Nucleus accumbens (tissue), 56 donors: ENCODE data around the gene LMNB1.
"Not testable (repeated sequence)": the region's sequence is repeated elsewhere in the genome, so short reads cannot be mapped to it uniquely, and the experiment has no call there.

Source experiments
- DNase-seq, 56 donors: peaks; one replicate each; lab custom pipeline; 2025; lab: John Stamatoyannopoulos, UW

Gene LMNB1, protein sequence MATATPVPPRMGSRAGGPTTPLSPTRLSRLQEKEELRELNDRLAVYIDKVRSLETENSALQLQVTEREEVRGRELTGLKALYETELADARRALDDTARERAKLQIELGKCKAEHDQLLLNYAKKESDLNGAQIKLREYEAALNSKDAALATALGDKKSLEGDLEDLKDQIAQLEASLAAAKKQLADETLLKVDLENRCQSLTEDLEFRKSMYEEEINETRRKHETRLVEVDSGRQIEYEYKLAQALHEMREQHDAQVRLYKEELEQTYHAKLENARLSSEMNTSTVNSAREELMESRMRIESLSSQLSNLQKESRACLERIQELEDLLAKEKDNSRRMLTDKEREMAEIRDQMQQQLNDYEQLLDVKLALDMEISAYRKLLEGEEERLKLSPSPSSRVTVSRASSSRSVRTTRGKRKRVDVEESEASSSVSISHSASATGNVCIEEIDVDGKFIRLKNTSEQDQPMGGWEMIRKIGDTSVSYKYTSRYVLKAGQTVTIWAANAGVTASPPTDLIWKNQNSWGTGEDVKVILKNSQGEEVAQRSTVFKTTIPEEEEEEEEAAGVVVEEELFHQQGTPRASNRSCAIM

DNA sequence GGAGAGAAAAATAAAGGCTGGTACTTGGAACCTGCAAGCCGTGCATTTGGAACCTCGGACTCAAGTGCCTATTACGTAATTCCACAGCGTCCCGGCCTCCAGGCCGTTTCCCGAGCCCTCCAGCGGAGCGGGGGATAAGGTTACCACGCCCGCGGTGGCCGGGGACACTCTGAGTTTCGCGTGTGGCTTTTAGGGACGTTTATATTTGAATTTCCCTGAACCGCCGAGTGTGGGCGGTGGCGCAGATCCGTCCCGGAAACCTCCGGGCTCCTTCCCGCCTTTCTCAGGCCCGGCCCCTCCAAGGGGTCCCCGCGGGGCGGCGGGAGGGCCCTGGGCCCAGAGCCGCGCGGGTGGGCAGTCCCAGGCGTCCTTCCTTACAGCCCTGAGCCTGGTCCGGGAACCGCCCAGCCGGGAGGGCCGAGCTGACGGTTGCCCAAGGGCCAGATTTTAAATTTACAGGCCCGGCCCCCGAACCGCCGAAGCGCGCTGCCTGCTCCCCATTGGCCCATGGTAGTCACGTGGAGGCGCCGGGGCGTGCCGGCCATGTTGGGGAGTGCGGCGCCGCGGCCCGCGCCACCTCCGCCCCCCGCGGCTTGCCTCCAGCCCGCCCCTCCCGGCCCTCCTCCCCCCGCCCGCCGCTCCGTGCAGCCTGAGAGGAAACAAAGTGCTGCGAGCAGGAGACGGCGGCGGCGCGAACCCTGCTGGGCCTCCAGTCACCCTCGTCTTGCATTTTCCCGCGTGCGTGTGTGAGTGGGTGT, at the start of gene LMNB1:
Gene LMNB1 (plus strand): TSS at position 638 of the 758 bp plus-strand sequence. CDS start 373 bp downstream, outside the sequence.
- peak; percentile 14 to 94 (median 87) for DNase-seq

DNA sequence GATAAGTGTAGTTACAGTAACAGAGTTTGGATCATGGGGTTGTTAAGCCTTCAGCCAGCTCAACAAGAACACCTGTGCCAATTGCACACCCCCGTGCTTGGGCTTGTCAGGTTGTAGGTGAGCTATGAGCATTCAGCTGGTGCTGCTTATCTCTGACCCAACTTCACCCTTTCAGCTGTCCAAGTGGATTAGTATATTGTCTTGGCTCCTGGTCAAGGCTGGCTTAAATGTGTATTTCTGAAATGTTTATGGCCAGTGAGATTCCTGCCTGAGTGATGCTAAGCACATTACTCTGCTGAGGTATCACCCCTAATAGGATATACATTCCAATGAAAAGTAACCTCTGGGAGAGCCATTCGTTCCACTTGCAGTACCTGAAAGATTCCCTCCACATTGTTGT, 44.2 kb upstream of the LMNB1 start:
- DNase-seq: no peak

DNA sequence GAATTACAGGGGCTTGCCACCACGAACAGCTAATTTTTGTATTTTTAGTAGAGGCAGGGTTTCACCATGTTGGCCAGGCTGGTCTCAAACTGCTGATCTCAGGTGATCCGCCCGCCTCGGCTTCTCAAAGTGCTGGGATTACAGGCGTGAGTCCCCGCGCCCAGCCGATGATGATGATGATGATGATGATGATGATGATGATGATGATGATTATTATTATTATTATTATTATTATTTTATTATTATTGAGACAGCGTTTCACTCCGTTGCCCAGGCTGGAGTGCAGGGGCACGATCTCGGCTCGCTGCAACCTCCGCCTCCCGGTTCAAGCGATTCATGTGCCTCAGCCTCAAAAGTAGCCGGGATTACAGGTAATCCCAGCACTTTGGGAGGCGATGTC, 42.4 kb upstream of the LMNB1 start:
- not testable (repeated sequence) for DNase-seq

DNA sequence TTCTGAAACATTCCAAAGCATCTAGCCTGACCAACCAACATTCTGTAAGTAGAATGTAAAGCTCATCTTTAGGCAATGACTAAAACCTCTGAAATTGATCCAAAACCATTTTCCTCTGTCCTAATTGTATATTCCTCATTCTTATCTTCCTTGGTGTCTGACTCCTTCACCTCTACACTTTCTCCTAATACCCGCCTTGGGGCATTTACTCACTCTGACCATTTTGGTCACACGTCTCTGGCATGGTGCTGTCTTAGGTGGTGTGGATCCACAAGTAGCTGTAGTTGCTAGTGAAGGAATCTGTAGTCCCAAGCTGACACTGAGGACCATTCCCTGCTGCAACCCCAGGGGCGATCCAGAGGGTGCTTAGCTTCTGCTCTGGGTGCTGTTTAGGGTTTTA, 40.8 kb upstream of the LMNB1 start:
- DNase-seq: no peak

DNA sequence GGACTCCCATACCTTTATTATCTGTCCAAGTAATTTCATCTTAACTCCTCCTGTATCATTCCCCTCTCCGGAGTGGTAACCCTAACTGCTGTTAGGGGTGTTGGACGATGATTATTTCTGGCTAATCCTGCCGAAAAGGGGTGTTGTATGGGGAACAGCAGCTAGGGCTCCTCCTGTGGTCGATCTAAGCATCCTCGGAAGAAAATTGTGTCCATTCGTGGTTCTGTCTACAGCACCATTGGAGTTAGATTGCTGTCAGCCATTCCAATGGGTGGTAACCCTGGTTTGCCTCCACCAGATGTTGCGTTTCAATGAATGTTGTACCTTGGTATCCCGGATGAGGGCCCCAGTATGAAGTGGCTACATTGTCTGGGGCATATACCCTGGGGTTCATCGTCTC, 35.6 kb upstream of the LMNB1 start:
- no peak for DNase-seq

DNA sequence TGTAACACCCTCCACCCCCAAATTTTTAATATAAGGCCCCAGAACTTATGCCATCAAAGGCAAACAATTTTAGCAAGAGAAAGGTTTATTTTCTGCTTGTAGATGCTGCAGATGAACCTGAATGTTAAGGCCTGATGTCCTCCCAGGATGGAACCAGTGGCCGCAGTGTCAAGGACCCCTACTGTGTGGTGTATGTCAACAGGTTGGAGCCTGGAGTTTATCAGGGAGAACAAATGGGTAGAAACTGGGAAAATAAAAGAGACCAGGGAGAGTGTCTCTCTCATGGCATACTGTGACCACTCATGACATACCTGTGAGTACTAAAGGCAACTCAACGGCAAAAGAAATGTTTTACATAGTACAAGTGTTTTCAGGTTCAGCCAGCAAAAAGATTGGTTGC, 34.5 kb upstream of the LMNB1 start:
- DNase-seq: no peak

DNA sequence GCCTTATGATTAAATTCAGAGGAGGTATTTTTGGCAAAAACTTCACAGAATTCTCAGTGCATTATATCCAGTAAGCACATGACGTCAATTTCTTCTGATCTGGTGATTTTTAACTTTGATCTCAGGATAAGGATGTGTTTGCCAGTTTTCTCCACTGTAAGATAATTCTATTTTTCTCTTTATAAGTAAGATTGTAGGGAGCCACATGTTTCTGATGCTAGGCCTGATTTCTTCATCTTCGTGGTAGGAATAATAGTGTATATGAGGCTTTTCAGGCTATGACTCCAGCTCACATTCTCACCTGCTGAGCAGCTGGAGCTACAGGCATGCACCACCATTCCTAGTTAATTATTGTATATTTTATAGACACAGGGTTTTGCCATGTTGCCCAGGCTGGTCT, 32.1 kb upstream of the LMNB1 start:
- no peak for DNase-seq

DNA sequence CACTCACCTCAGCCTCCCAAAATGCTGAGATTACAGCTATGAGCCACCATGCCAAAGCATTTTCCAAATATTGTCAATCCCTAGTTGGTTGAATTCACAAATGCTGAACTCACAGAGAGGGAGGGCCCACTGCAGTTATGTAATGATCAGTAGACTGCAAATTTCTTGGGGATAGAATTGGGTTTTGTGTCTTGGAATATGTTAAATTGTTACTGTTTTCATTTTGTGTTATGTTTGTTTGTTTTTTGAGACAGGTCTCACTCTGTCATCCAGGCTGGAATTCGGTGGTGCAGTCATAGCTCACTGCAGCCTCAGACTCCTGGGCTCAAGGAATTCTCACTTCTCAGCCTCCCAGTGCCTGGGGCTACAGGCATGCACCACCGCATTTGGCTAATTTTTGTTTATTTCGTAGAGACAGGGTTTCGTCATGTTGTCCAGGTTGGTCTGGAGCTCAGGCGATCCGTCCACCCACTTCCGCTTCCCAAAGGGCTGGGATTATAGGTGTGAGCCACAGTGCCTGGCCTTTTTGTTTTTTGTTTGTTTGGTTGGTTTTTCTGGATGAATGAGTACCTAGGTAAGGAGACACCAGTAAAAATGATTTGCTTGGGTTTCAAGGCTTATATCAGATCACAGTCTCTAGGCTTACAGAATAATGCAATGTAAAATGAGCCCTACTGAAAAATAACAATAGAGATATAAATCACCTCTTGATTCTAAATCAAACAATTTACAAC, 31.5 kb upstream of the LMNB1 start:
- no peak for DNase-seq

DNA sequence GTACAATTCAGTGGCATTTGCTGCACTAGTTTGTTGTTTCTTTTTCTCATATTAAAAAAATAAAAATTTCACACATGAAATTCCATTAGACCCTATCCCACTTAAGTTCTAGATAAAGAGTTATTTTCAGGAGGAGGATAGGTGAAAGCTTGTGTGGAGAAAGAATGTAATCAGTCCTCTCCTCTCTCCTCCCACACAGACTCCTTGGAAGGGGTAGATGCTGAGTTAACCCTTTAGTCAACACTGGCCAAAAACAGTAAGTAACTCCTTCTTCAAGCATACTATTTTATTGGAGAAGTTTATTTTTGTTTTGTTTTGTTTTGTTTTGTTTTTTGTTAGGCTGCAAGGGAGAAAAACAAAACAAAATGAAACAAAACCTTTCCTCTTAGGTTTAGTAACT, 30.6 kb upstream of the LMNB1 start:
- DNase-seq: no peak

DNA sequence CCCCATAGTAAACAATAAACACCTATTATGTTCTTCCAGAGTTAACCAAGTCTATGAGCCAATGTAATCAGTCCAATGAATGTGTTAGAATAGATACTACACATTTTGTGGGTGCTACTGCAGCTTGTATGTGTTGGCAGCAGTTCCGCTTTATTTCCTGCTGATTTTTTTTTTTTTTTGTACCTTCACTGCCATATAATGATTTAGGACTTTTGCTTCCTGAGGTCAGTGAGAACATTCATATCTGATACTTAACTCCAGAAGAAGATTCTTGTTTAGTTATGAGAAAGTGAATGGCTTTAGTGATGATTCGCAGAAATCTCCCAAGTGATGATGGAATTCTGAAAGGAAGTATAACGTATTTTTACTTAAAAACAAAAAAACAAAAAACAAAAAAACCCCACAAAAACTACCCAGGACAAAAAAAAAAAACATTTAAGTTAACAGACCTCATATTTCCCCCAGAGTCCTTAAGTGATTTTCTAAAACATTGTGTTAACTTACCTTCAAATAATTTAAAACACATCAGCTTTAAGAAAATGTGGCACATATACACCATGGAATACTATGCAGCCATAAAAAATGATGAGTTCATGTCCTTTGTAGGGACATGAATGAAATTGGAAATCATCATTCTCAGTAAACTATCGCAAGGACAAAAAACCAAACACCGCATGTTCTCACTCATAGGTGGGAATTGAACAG, 24.7 kb upstream of the LMNB1 start:
- DNase-seq: no peak

DNA sequence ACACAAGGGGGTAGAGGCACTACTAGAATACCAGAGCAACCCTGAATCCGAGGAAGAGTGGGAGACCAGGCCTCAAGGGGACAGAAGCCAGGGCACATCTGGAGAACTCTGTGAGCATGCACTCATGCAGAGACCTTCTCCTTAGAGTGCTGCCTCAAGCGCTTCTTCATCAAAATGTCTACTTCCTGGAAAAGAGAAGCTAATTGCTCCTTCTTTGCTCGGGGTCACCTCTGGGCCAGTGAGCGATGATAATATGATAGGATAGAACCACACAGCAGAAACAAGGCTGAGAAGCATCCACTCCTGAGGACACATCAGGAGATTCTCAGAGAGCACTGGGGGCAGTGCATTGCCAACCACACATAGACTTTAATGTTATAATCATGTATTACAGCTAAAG, 23.7 kb upstream of the LMNB1 start:
- DNase-seq: no peak

DNA sequence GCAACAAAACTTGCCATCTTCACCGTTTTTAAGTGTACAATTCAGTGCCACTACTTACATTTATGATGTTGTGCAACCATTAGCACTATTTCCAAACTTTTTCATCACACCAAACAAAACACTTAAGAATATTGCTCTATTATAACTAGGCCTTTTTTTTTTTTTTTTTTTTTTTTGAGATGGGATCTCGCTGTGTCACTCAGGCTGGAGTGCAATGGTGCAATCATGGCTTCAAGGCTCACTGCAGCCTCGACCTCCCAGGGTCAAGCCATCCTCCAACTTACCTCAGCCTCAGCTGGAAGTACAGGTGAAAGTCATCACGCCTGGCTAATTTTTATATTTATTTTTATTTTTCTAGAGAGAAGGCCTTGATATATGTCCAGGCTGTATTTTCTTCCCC, 22.3 kb upstream of the LMNB1 start:
- DNase-seq: no peak

DNA sequence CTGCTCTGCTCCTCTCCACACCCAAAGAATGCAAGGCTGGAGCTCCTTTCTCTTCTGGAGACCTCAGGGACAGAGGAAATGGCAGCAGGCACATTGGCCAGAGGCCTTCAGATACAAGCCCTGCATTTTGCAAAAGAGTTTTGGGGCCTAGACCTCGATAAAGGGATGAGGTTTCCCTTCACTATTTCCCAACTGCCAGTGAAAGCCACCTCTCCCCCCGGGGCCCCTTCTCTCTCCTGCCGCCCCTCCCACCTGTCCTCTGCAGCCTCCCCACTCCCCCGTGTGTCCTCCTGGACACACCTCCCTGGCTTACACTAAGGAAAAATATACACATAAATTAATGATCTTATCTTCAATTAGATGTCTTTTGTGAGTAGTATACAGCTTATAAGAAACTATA, 21.3 kb upstream of the LMNB1 start:
- DNase-seq: no peak

DNA sequence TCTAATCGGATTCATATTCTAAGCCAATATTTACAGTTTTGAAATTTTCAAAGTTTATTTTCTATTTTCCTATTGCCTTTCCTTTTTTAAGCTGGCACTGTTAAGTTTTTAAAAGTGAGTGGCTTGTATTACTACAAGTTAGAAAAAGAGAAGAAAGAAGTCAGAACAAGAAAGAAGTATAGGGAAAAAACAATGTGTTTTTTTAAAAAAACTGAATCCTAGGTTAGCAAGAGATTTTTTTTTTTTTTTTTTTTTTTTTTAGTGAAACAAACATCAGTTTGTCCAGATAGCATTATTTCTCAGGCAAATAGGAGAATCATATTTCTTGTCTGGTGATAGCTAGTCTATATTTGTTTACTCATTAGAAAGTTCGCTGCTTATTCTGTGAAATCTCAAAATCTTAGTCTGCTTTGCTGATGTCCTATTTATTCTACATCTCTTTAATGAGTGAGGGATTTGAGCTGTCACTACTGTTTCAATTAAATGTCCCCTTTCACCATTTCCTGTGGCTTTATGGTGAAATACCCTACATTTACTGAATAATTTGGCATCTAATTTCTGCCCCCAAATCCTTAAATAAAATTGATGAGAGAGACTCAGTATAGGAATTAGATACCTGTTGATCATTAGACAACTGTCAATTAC, 19.1 kb upstream of the LMNB1 start:
- no peak for DNase-seq

DNA sequence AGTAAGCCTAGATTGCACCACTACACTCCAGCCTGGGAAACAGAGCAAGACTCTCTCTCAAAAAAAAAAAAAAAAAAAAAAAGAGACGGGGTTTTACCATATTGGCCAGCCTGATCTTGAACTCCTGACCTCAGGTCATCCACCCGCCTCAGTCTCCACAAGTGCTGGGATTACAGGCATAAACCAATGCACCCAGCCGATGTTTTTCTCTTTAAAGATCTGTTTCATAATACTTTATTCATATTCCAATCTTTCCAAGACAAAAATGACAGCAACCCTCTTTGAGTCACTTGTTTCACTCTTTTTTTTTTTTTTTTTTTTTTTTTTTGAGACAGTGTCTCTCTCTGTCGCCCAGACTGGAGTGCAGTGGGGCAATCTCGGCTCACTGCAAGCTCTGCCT, 13.6 kb upstream of the LMNB1 start:
- no peak for DNase-seq

DNA sequence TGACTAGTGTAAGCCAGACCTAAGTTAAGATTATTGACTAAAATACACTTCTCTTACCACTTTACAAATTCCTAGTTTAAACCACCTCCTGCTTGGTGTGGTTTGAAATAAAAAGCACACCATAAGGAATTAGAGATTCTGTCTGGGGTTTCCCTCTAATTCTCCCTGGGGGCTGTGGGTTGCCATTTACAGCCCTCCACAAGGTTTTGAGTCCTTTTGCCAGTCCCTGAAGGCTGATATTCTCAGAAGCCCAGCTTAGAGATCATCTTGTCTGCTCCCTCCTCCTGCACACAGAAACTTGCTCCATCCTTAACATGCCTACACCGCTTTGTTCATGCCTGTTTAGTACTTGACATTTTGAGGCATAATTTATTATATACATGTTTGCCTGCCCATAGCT, 7.2 kb upstream of the LMNB1 start:
- no peak for DNase-seq

DNA sequence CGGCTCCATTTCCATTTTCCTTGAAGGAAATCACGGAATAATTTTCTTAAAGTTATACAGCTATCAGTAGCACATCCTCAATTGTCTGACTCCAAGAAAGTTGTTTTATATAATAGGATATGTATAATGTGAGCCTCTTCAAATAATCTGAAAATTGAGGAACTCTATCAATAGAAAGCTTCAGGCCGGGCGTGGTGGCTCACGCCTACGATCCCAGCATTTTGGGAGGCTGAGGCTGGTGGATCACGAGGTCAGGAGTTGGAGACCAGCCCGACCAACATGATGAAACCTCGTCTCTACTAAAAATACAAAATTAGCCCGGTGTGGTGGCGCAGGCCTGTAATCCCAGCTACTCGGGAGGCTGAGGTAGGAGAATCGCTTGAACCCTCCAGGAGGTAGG, 3.4 kb upstream of the LMNB1 start:
- DNase-seq: not testable (repeated sequence)

DNA sequence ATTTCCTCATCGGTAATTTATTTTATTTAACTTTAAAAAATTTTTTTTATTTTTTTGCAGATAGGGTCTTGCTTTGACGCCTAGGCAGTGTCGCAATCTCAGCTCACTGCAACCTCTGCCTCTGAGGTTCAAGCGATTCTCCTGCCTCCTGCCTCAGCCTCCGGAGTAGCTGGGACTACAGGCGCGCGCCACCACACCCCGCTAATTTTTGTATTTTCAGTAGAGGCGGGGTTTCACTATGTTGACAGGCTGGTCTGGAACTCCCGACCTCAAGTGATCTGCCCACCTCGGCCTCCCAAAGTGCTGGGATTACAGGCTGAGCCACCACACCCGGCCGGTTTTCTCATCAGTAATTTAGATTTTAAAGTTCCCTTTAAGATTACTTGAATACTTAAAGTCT, 2.3 kb upstream of the LMNB1 start:
- DNase-seq: not testable (repeated sequence)

DNA sequence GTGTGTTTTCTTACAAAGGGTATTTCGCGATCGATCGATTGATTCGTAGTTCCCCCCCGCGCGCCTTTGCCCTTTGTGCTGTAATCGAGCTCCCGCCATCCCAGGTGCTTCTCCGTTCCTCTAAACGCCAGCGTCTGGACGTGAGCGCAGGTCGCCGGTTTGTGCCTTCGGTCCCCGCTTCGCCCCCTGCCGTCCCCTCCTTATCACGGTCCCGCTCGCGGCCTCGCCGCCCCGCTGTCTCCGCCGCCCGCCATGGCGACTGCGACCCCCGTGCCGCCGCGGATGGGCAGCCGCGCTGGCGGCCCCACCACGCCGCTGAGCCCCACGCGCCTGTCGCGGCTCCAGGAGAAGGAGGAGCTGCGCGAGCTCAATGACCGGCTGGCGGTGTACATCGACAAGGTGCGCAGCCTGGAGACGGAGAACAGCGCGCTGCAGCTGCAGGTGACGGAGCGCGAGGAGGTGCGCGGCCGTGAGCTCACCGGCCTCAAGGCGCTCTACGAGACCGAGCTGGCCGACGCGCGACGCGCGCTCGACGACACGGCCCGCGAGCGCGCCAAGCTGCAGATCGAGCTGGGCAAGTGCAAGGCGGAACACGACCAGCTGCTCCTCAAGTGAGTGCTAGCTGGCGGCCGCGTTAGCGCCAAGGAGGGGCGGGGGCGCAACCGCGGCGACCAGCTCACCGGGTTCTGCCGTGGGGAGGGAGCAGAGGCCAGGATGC, 480 bp downstream of the LMNB1 start:
- DNase-seq: peak in 48 of 56 donors; percentile 7 to 77 (median 50)
